SK-N-SH treated with all-trans-retinoic acid at 6 μM for 48 hours (cell line): Measurements from ENCODE around the gene SMPD3.
A peak's percentile ranks its signal among the peaks of the same experiment; 100 is the strongest.
"Not testable (repeated sequence)": the region's sequence is repeated elsewhere in the genome, so short reads cannot be mapped to it uniquely, and the experiment has no call there.

Source experiments
- ATAC-seq: fragments of 200-7000 bp; cut with Tn5 transposase; 3 replicates; pipeline ENCODE4 v1.9.1; 2020; ENCODE audit warnings: mild to moderate bottlenecking, moderate library complexity
- ARNTL ChIP-seq: fragments of 450-650 bp; formaldehyde crosslinking; IDR thresholded peaks from 2 replicates; pipeline ENCODE4 v1.5.0; 2020; ENCODE audit warnings: low read depth, mild to moderate bottlenecking, moderate library complexity, borderline replicate concordance
- BACH2 ChIP-seq: fragments of 250-450 bp; sonication (Bioruptor Pico); IDR thresholded peaks from 2 replicates; pipeline ENCODE4 v1.9.0; 2021; ENCODE audit warnings: mild to moderate bottlenecking, borderline replicate concordance
- CREB5 ChIP-seq: fragments of 250-450 bp; sonication (Bioruptor Pico); IDR thresholded peaks from 2 replicates; pipeline ENCODE4 v1.5.1; 2020; ENCODE audit warnings: low read depth, mild to moderate bottlenecking, moderate library complexity
- CSDC2 ChIP-seq: fragments of 250-450 bp; sonication (Bioruptor Pico); IDR thresholded peaks from 2 replicates; pipeline ENCODE4 v1.5.0; 2020; ENCODE audit warnings: mild to moderate bottlenecking, moderate library complexity
- CSRNP3 ChIP-seq: fragments of 250-450 bp; sonication (Bioruptor Pico); IDR thresholded peaks from 2 replicates; pipeline ENCODE4 v1.5.1; 2021; ENCODE audit warnings: mild to moderate bottlenecking, moderate library complexity
- ESRRG ChIP-seq: fragments of 250-450 bp; sonication (Bioruptor Pico); IDR thresholded peaks from 2 replicates; pipeline ENCODE4 v1.6.1; 2021; ENCODE audit warnings: mild to moderate bottlenecking
- GLIS3 ChIP-seq: fragments of 250-450 bp; sonication (Bioruptor Pico); IDR thresholded peaks from 2 replicates; pipeline ENCODE4 v1.5.0; 2020; ENCODE audit warnings: mild to moderate bottlenecking, moderate library complexity
- ISL1 ChIP-seq: fragments of 250-450 bp; sonication (Bioruptor Pico); IDR thresholded peaks from 2 replicates; pipeline ENCODE4 v2.1.2; 2022; ENCODE audit warnings: mild to moderate bottlenecking, moderate library complexity
- OSR1 ChIP-seq: fragments of 250-450 bp; sonication (Bioruptor Pico); IDR thresholded peaks from 2 replicates; pipeline ENCODE4 v1.8.0; 2022; ENCODE audit warnings: moderate library complexity, mild to moderate bottlenecking, inconsistent platforms
- POU6F1 ChIP-seq: fragments of 250-450 bp; sonication (Bioruptor Pico); IDR thresholded peaks from 2 replicates; pipeline ENCODE4 v1.8.0; 2021; ENCODE audit warnings: low read depth, mild to moderate bottlenecking, moderate library complexity, borderline replicate concordance
- PPARA ChIP-seq: fragments of 250-450 bp; sonication (Bioruptor Pico); IDR thresholded peaks from 2 replicates; pipeline ENCODE4 v1.5.0; 2020; ENCODE audit warnings: mild to moderate bottlenecking, borderline replicate concordance
- SNAI2 ChIP-seq: fragments of 250-450 bp; sonication (Bioruptor Pico); IDR thresholded peaks from 2 replicates; pipeline ENCODE4 v1.5.0; 2020; ENCODE audit warnings: mild to moderate bottlenecking, moderate library complexity
- TCF4 ChIP-seq: fragments of 250-450 bp; sonication (Bioruptor Pico); IDR thresholded peaks from 2 replicates; pipeline ENCODE4 v1.8.0; 2021; ENCODE audit warnings: mild to moderate bottlenecking, moderate library complexity, borderline replicate concordance
- TOX ChIP-seq: fragments of 250-450 bp; sonication (Bioruptor Pico); IDR thresholded peaks from 2 replicates; pipeline ENCODE4 v1.8.0; 2021; ENCODE audit warnings: mild to moderate bottlenecking, moderate library complexity, borderline replicate concordance
- TSHZ2 ChIP-seq: fragments of 250-450 bp; sonication (Bioruptor Pico); IDR thresholded peaks from 2 replicates; pipeline ENCODE4 v1.5.0; 2020; ENCODE audit warnings: mild to moderate bottlenecking, moderate library complexity
- ZFP3 ChIP-seq: fragments of 250-450 bp; sonication (Bioruptor Pico); IDR thresholded peaks from 2 replicates; pipeline ENCODE4 v1.5.0; 2020; ENCODE audit warnings: mild to moderate bottlenecking, moderate library complexity
- ZFP30 ChIP-seq: fragments of 450-650 bp; formaldehyde crosslinking; IDR thresholded peaks from 2 replicates; pipeline ENCODE4 v1.5.0; 2022; ENCODE audit warnings: mild to moderate bottlenecking, moderate library complexity
- ZNF565 ChIP-seq: fragments of 450-650 bp; formaldehyde crosslinking; conservative IDR thresholded peaks from 2 replicates; pipeline ENCODE4 v1.5.0; 2020; ENCODE audit warnings: low read depth, mild to moderate bottlenecking, moderate library complexity
- ZNF70 ChIP-seq: fragments of 450-650 bp; formaldehyde crosslinking; IDR thresholded peaks from 2 replicates; pipeline ENCODE4 v1.5.0; 2020; ENCODE audit warnings: mild to moderate bottlenecking, moderate library complexity
- ZNF8 ChIP-seq: fragments of 450-650 bp; formaldehyde crosslinking; IDR thresholded peaks from 2 replicates; pipeline ENCODE4 v1.5.0; 2020; ENCODE audit warnings: mild to moderate bottlenecking, moderate library complexity

Gene SMPD3

GRCh38 chr16:68448360-68448970 lies at the start of gene SMPD3:
Gene SMPD3, minus strand, starts transcription at chr16:68448508. Its CDS starts 76,327 bp downstream, at chr16:68372181.
- TF ChIP-seq PPARA (CRISPR knock-in tag), result no peak
- TF ChIP-seq SNAI2 (CRISPR knock-in tag), result peak; percentile 82
- peak; percentile 91 for TF ChIP-seq TSHZ2 (CRISPR knock-in tag)
- TF ChIP-seq, all 23 proteins: peak for 2
- ATAC-seq, result peak; percentile 99

GRCh38 chr16:68496689-68497088 lies 48.4 kb upstream of the SMPD3 start:
- ATAC-seq, result peak; percentile 30; the same call in 1 of the 3 replicates
- TF ChIP-seq CSDC2 (CRISPR knock-in tag) (no peak), PPARA (CRISPR knock-in tag) (no peak), BACH2 (CRISPR knock-in tag) (no peak), OSR1 (CRISPR knock-in tag) (no peak), CSRNP3 (CRISPR knock-in tag) (no peak), CREB5 (CRISPR knock-in tag) (no peak), ARNTL (CRISPR knock-in tag) (no peak), ZNF70 (CRISPR knock-in tag) (no peak), TSHZ2 (CRISPR knock-in tag) (no peak), ZFP30 (no peak), TOX (CRISPR knock-in tag) (no peak), TCF4 (CRISPR knock-in tag) (no peak), ISL1 (no peak), GLIS3 (CRISPR knock-in tag) (no peak), SNAI2 (CRISPR knock-in tag) (no peak), ZNF565 (CRISPR knock-in tag) (no peak), POU6F1 (no peak), ZFP3 (CRISPR knock-in tag) (no peak), ESRRG (no peak), ZNF8 (CRISPR knock-in tag) (no peak)

GRCh38 chr16:68494261-68494660 lies 46.0 kb upstream of the SMPD3 start:
- ATAC-seq, result not testable (repeated sequence)
